ENCODE results near the gene KIF17.

DNA sequence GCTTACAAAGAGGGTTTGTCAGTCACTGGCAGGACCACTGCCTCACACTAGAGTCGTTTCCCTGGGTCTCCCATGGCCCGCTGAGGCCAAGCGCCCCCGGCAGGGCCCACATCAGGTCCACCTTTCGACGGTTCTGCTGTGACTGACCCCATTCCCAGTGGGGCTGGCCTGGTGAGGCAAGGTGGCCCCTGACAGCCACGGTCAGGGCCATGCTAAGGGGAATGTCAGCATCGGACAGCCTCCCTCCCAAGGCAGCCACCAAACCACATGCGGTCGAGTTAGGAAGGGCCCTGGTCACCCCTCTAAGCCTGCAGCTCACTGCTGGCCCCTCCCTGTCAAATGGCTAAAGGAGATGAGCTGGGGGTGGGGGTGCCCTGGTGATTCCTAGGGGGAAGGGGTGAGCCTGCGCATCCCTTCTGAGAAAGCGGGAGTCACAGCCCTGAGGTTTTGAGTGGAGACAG, 2.9 kb upstream of the KIF17 start:
- TF ChIP-seq EZH2 (IDR thresholded peaks at IDR 0.05) (no peak), POLR2AphosphoS5 (IDR thresholded peaks at IDR 0.05; ENCODE audit: borderline replicate concordance, low read depth, low read length) (no peak), FOXP2 (optimal IDR thresholded peaks at IDR 0.05; ENCODE audit: control extremely low read depth, extremely low read length, insufficient read depth) (no peak)

Data from SK-N-MC (cell line).